CD4-positive, alpha-beta T cell (primary cell): ENCODE results near the gene ZSWIM1. TPM values are rescaled to one million over a fixed set of nuclear protein-coding genes. Genes with fewer than 3 reads are reported as not detected.

Experiments
- ATAC-seq: fragments of 200-7000 bp; cut with Tn5 transposase; one replicate; pipeline ENCODE4 v1.10.0; 2022; ENCODE audit warnings: mild to moderate bottlenecking; ENCODE audit not compliant: poor library complexity
- CTCF ChIA-PET: fragments of 350-600 bp; sonication (Branson Sonifier 250); formaldehyde crosslinking; loops from one replicate; lab custom pipeline; 2021; ENCODE audit warnings: antibody characterized with exemption, inconsistent platforms; lab: Charles Lee
- POLR2A ChIA-PET: fragments of 350-600 bp; sonication (Branson Sonifier 250); formaldehyde crosslinking; loops from one replicate; lab custom pipeline; 2021; ENCODE audit warnings: antibody characterized with exemption, inconsistent platforms; lab: Charles Lee
- DNase-seq, 14 experiments: peaks; one replicate each; pipeline ENCODE4 v3.0.0-alpha.2; 2013 to 2020; ENCODE audit warnings: mixed read lengths in 2 of 14
- H3K27ac ChIP-seq, 2 donors: one replicate each; pipeline versions ENCODE4 v1.5.1 to v1.7.0; 2013; ENCODE audit warnings: low read length in 2 of 2, low read depth in 1 of 2, mild to moderate bottlenecking in 1 of 2
- H3K27me3 ChIP-seq, 2 experiments: 1 replicate in 1 of 2; 2 replicates in 1 of 2; pipeline versions ENCODE4 v1.6.1 to v1.7.0; 2013; ENCODE audit warnings: low read length in 2 of 2, control low read depth in 1 of 2, mild to moderate bottlenecking in 1 of 2, moderate library complexity in 1 of 2; ENCODE audit not compliant: insufficient read depth in 2 of 2, control insufficient read depth in 1 of 2
- H3K36me3 ChIP-seq: one replicate; pipeline ENCODE4 v1.6.1; 2013; ENCODE audit warnings: low read length, control low read depth; ENCODE audit not compliant: insufficient read depth
- H3K4me1 ChIP-seq: one replicate; pipeline ENCODE4 v1.6.1; 2013; ENCODE audit warnings: low read length, control low read depth; ENCODE audit not compliant: insufficient read depth
- H3K4me3 ChIP-seq: one replicate; pipeline ENCODE4 v1.5.1; 2013; ENCODE audit warnings: mild to moderate bottlenecking, low read length, moderate library complexity
- H3K9me3 ChIP-seq, 2 experiments: 1 replicate in 1 of 2; 2 replicates in 1 of 2; pipeline versions ENCODE4 v1.6.1 to v1.7.0; 2013; ENCODE audit warnings: low read length in 2 of 2, mild to moderate bottlenecking in 2 of 2, control low read depth in 1 of 2, moderate library complexity in 1 of 2; ENCODE audit not compliant: control insufficient read depth in 1 of 2, insufficient read depth in 1 of 2
- H3K27ac Mint-ChIP-seq: one replicate; pipeline ENCODE4 v1.8.0; 2020; ENCODE audit warnings: mixed read lengths
- H3K27me3 Mint-ChIP-seq: one replicate; pipeline ENCODE4 v1.8.0; 2021; ENCODE audit warnings: mixed read lengths
- H3K36me3 Mint-ChIP-seq: one replicate; pipeline ENCODE4 v1.8.0; 2021; ENCODE audit warnings: low read depth, mixed read lengths
- H3K4me1 Mint-ChIP-seq: one replicate; pipeline ENCODE4 v1.8.0; 2021; ENCODE audit warnings: low read depth, mixed read lengths
- H3K4me3 Mint-ChIP-seq: one replicate; pipeline ENCODE4 v1.8.0; 2020; ENCODE audit warnings: mild to moderate bottlenecking, mixed read lengths
- H3K9me3 Mint-ChIP-seq: one replicate; pipeline ENCODE4 v1.8.0; 2020; ENCODE audit warnings: mixed read lengths
- intact Hi-C, 2 experiments: fragments of 100-400 bp; cut with DNase I in 1 of 2; cut with micrococcal nuclease in 1 of 2; formaldehyde crosslinking; loops; one replicate each; pipeline versions ENCODE4 v1.15.1 to v1.9.0; 2023 to 2025; cut with DNase I, micrococcal nuclease
- total RNA-seq, 174 experiments: library from RNA in 2 of 174; stranded (reverse) in 2 of 174; gene quantifications; one replicate each; pipeline ENCODE4 v1.2.3 and lab custom pipeline; 2021 to 2026
- TF ChIP-seq, protein P1 (sequence below): fragments of 200-600 bp; IDR thresholded peaks from one replicate; pipeline ENCODE4 v1.8.0; 2022; ENCODE audit warnings: antibody characterized with exemption, mild to moderate bottlenecking

ZSWIM1 gene
- total RNA-seq, 2 experiments from 2014 or later, result 9.3 to 10.7 TPM

DNA sequence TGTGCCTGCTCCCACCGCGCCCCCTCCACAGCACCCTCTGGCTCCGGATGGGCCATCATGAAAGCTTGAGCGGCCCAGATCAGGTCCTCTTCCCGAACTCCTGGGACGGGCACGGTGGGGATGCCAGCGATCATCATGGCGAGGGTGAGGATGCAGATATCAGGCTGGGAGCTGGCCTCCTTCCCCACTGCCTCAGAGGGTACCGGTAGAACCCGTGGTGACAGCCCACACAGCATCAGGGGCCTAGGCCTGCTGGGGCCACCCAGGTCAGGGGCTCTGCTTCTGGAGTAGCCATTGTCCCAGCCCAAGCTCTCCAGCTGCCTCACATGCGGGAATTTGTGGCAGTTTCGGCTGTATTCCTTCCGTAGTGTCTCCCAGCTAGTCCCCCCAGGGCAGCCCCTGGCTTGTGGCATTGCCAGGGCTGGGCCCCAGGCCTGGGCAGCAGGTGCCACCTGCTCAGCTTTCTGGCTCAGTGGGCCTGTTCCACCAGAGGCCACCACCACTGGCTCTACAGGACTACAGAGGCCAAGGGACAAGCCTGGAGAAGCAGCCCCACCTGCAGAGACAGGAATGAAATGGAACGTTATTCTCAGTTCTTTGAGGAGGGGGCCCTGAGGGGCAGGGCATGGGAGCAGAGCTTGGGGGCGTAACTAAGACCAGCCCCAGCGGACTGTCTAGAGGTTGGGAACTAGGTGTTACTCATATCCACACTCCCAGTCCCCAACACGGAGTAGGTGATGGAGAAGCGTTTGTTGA is 5.7 kb downstream of the ZSWIM1 start:
- DNase-seq (no peak), ATAC-seq (no peak)
- no peak overlapping the region for H3K4me3 ChIP-seq
- H3K9me3 ChIP-seq, result no peaks in the 10 kb centered on the region
- no peak overlapping the region for H3K4me3 Mint-ChIP-seq
- H3K4me1 ChIP-seq, result peaks cover 55% of the 10 kb centered on the region
- H3K27ac Mint-ChIP-seq, result no peak overlapping the region
- H3K36me3 Mint-ChIP-seq, result peaks cover 46% of the 10 kb centered on the region
- no peaks in the 10 kb centered on the region for H3K27me3 Mint-ChIP-seq
- ChIA-PET POLR2A (interaction anchor here (1.2 kb wide), 1 partner anchor 30 kb away, joined by 3 read pairs; the partner anchor contains the start of genes ACOT8 and ZSWIM3), CTCF (interaction anchor here (1.4 kb wide), 1 partner anchor 88 kb away, joined by 3 read pairs; no protein-coding TSS in a partner anchor)
- peaks cover 63% of the 10 kb centered on the region for H3K4me1 Mint-ChIP-seq
- peaks cover 20% of the 10 kb centered on the region for H3K36me3 ChIP-seq
- intact Hi-C loops, result no loop called here
- H3K27ac ChIP-seq, result no peak overlapping the region
- TF ChIP-seq, protein P1, sequence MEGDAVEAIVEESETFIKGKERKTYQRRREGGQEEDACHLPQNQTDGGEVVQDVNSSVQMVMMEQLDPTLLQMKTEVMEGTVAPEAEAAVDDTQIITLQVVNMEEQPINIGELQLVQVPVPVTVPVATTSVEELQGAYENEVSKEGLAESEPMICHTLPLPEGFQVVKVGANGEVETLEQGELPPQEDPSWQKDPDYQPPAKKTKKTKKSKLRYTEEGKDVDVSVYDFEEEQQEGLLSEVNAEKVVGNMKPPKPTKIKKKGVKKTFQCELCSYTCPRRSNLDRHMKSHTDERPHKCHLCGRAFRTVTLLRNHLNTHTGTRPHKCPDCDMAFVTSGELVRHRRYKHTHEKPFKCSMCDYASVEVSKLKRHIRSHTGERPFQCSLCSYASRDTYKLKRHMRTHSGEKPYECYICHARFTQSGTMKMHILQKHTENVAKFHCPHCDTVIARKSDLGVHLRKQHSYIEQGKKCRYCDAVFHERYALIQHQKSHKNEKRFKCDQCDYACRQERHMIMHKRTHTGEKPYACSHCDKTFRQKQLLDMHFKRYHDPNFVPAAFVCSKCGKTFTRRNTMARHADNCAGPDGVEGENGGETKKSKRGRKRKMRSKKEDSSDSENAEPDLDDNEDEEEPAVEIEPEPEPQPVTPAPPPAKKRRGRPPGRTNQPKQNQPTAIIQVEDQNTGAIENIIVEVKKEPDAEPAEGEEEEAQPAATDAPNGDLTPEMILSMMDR, result no peak
- H3K27me3 ChIP-seq, result no peaks in the 10 kb centered on the region
- no peaks in the 10 kb centered on the region for H3K9me3 Mint-ChIP-seq

GRCh38 chr20:45887346-45887715 is 6.3 kb downstream of the ZSWIM1 start, which contains the start of gene SPATA25:
Gene SPATA25 (minus strand): TSS chr20:45887622. CDS start chr20:45887590, 32 bp downstream.
- Mint-ChIP-seq H3K36me3 (peaks cover 42% of the 10 kb centered on the region), H3K4me1 (peaks cover 64% of the 10 kb centered on the region)

DNA sequence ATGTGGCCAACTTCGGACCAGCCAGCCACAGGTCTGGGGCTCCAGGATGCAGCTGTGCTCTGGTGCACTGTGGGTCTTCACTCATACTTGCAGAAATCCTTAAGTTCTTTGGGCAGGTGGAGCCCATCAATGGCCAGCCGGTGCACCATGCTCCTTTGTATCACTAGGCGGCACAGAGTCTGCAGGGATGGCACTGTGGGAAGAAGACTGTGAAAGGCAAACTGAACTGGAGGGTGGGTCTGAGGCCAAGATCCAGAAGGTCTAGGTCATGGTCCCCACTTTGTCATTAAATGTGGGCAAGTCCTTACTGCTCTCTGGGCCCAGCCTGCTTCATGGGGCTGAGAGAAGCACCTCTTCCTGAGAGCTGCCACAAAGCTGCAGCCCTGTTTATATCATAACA is 7.7 kb downstream of the ZSWIM1 start:
- ATAC-seq (no peak), DNase-seq (no peak)
- Mint-ChIP-seq H3K36me3 (peaks cover 29% of the 10 kb centered on the region), H3K9me3 (no peaks in the 10 kb centered on the region), H3K4me1 (peaks cover 62% of the 10 kb centered on the region), H3K4me3 (peak overlapping the region; percentile 51), H3K27me3 (no peaks in the 10 kb centered on the region), H3K27ac (no peak overlapping the region)
- Histone ChIP-seq H3K36me3 (peaks cover 13% of the 10 kb centered on the region), H3K4me1 (peaks cover 59% of the 10 kb centered on the region), H3K9me3 (no peaks in the 10 kb centered on the region), H3K27me3 (no peaks in the 10 kb centered on the region), H3K27ac (no peak overlapping the region), H3K4me3 (no peak overlapping the region)
- intact Hi-C loops, result no loop called here
- CTCF ChIA-PET, result no interaction called here
- TF ChIP-seq, protein P1, result no peak
- POLR2A ChIA-PET, result interaction anchor here (3.7 to 8.2 kb wide), 3 partner anchors 7 to 82 kb away, joined by 37 to 105 read pairs (median 78); partner anchors contain the start of genes PCIF1, ZNF335 and ZSWIM1

More at GRCh38 chr20:45887346-45887715, 6.3 kb downstream of the ZSWIM1 start, which contains the start of gene SPATA25:
- TF ChIP-seq, protein P1, result no peak
- CTCF ChIA-PET, result no interaction called here
- no peaks in the 10 kb centered on the region for H3K9me3 Mint-ChIP-seq
- POLR2A ChIA-PET, result interaction anchor here (1.2 kb wide), 1 partner anchor 30 kb away, joined by 3 read pairs; the partner anchor contains the start of genes ACOT8 and ZSWIM3
- intact Hi-C loops, result no loop called here
- Histone ChIP-seq H3K4me1 (peaks cover 58% of the 10 kb centered on the region), H3K27ac (no peak within 1 kb of the TSS), H3K9me3 (no peaks in the 10 kb centered on the region), H3K4me3 (no peak within 1 kb of the TSS), H3K27me3 (no peaks in the 10 kb centered on the region), H3K36me3 (peaks cover 20% of the 10 kb centered on the region)
- DNase-seq (no peak), ATAC-seq (no peak)
- H3K27ac Mint-ChIP-seq, result peak within 1 kb of the TSS; percentile 13
- peak within 1 kb of the TSS; percentile 37 for H3K4me3 Mint-ChIP-seq
- H3K27me3 Mint-ChIP-seq, result no peaks in the 10 kb centered on the region
